ENCODE results near the gene KCNA10.
A peak's percentile ranks its signal among the peaks of the same experiment; 100 is the strongest.
"Not testable (repeated sequence)": the region's sequence is repeated elsewhere in the genome, so short reads cannot be mapped to it uniquely, and the experiment has no call there.

The KCNA10 gene

GRCh38 chr1:110524311-110525248, 5.6 kb upstream of the KCNA10 start:
- Histone ChIP-seq H3K36me3 (replicated peaks) (no peaks in the 10 kb centered on the region), H3K4me1 (no peaks in the 10 kb centered on the region), H3K27me3 (ENCODE audit: low read depth) (0 out of 2 replicates have a peak, but pooled peaks cover 8% of the 10 kb centered on the region), H3K4me3 (no peak overlapping the region), H3K9me3 (no peaks in the 10 kb centered on the region)
- peak; percentile 63 to 74 for DNase-seq (ENCODE audit: low spot score in 2 of 2)
- in situ Hi-C loops (cut with MboI; ENCODE audit: low sequenced_read_pairs), result loop anchor here (10.0 kb wide), 2 partner anchors 90 to 260 kb away; no protein-coding TSS in a partner anchor

- DNase-seq (ENCODE audit: low spot score in 2 of 2), result no peak
- Histone ChIP-seq H3K36me3 (replicated peaks) (no peaks in the 10 kb centered on the region), H3K27me3 (ENCODE audit: low read depth) (0 out of 2 replicates have a peak, but pooled peaks cover 8% of the 10 kb centered on the region), H3K9me3 (no peaks in the 10 kb centered on the region), H3K4me3 (no peak overlapping the region), H3K4me1 (no peaks in the 10 kb centered on the region)
- in situ Hi-C loops (cut with MboI; ENCODE audit: low sequenced_read_pairs), result loop anchor here (10.0 kb wide), 2 partner anchors 92 to 262 kb away; no protein-coding TSS in a partner anchor
Observed at GRCh38 chr1:110523011-110523410, 4.0 kb upstream of the KCNA10 start.

GRCh38 chr1:110522560-110522959, 3.6 kb upstream of the KCNA10 start:
- in situ Hi-C loops (cut with MboI; ENCODE audit: low sequenced_read_pairs), result loop anchor here (10.0 kb wide), 2 partner anchors 92 to 262 kb away; no protein-coding TSS in a partner anchor
- no peaks in the 10 kb centered on the region for H3K4me1 ChIP-seq
- DNase-seq (ENCODE audit: low spot score in 2 of 2), result no peak
- no peak overlapping the region for H3K4me3 ChIP-seq
- H3K27me3 ChIP-seq (ENCODE audit: low read depth), result 0 out of 2 replicates have a peak, but pooled peaks cover 8% of the 10 kb centered on the region
- no peaks in the 10 kb centered on the region for H3K36me3 ChIP-seq (replicated peaks)
- H3K9me3 ChIP-seq, result no peaks in the 10 kb centered on the region

GRCh38 chr1:110520827-110521226, 1.9 kb upstream of the KCNA10 start:
- no peaks in the 10 kb centered on the region for H3K36me3 ChIP-seq (replicated peaks)
- no peak overlapping the region for H3K4me3 ChIP-seq
- no peaks in the 10 kb centered on the region for H3K4me1 ChIP-seq
- no peaks in the 10 kb centered on the region for H3K9me3 ChIP-seq
- 0 out of 2 replicates have a peak, but pooled peaks cover 8% of the 10 kb centered on the region for H3K27me3 ChIP-seq (ENCODE audit: low read depth)
- no peak for DNase-seq (ENCODE audit: low spot score in 2 of 2)
- in situ Hi-C loops (cut with MboI; ENCODE audit: low sequenced_read_pairs), result loop anchor here (10.0 kb wide), 2 partner anchors 94 to 264 kb away; no protein-coding TSS in a partner anchor

GRCh38 chr1:110515891-110516290, 3.1 kb downstream of the KCNA10 start:
- in situ Hi-C loops (cut with MboI; ENCODE audit: low sequenced_read_pairs), result no loop called here
- Histone ChIP-seq H3K9me3 (no peaks in the 10 kb centered on the region), H3K36me3 (replicated peaks) (no peaks in the 10 kb centered on the region), H3K4me1 (no peaks in the 10 kb centered on the region), H3K27me3 (ENCODE audit: low read depth) (no peaks in the 10 kb centered on the region), H3K4me3 (no peak overlapping the region)
- no peak for DNase-seq (ENCODE audit: low spot score in 2 of 2)

GRCh38 chr1:110515041-110515440, 3.9 kb downstream of the KCNA10 start:
- Histone ChIP-seq H3K36me3 (replicated peaks) (no peaks in the 10 kb centered on the region), H3K27me3 (ENCODE audit: low read depth) (no peaks in the 10 kb centered on the region), H3K9me3 (no peaks in the 10 kb centered on the region), H3K4me1 (no peaks in the 10 kb centered on the region), H3K4me3 (no peak overlapping the region)
- in situ Hi-C loops (cut with MboI; ENCODE audit: low sequenced_read_pairs), result no loop called here
- no peak for DNase-seq (ENCODE audit: low spot score in 2 of 2)

- in situ Hi-C loops (cut with MboI; ENCODE audit: low sequenced_read_pairs), result no loop called here
- H3K4me3 ChIP-seq, result no peak overlapping the region
- no peaks in the 10 kb centered on the region for H3K9me3 ChIP-seq
- H3K36me3 ChIP-seq (replicated peaks), result no peaks in the 10 kb centered on the region
- H3K27me3 ChIP-seq (ENCODE audit: low read depth), result no peaks in the 10 kb centered on the region
- no peak for DNase-seq (ENCODE audit: low spot score in 2 of 2)
- no peaks in the 10 kb centered on the region for H3K4me1 ChIP-seq
Observed at GRCh38 chr1:110513511-110513910, 5.5 kb downstream of the KCNA10 start.

GRCh38 chr1:110511436-110511835, 7.5 kb downstream of the KCNA10 start:
- Histone ChIP-seq H3K4me3 (no peak overlapping the region), H3K27me3 (ENCODE audit: low read depth) (no peaks in the 10 kb centered on the region), H3K9me3 (no peaks in the 10 kb centered on the region), H3K4me1 (no peaks in the 10 kb centered on the region), H3K36me3 (replicated peaks) (no peaks in the 10 kb centered on the region)
- in situ Hi-C loops (cut with MboI; ENCODE audit: low sequenced_read_pairs), result no loop called here
- DNase-seq (ENCODE audit: low spot score in 2 of 2), result no peak

- H3K27me3 ChIP-seq (ENCODE audit: low read depth); H3K36me3 ChIP-seq (replicated peaks); H3K9me3 ChIP-seq; DNase-seq (ENCODE audit: low spot score in 2 of 2); H3K4me3 ChIP-seq; in situ Hi-C loops (cut with MboI; ENCODE audit: low sequenced_read_pairs); H3K4me1 ChIP-seq: not testable (repeated sequence)
Observed at GRCh38 chr1:110510921-110511320, 8.1 kb downstream of the KCNA10 start.

- Histone ChIP-seq H3K36me3 (replicated peaks) (no peaks in the 10 kb centered on the region), H3K4me1 (no peaks in the 10 kb centered on the region), H3K9me3 (no peaks in the 10 kb centered on the region), H3K27me3 (ENCODE audit: low read depth) (no peaks in the 10 kb centered on the region), H3K4me3 (no peak overlapping the region)
- in situ Hi-C loops (cut with MboI; ENCODE audit: low sequenced_read_pairs), result no loop called here
- no peak for DNase-seq (ENCODE audit: low spot score in 2 of 2)
Observed at GRCh38 chr1:110509655-110510054, 9.3 kb downstream of the KCNA10 start.

GRCh38 chr1:110508028-110508940, 10.7 kb downstream of the KCNA10 start:
- Histone ChIP-seq H3K9me3 (no peaks in the 10 kb centered on the region), H3K4me3 (no peak overlapping the region), H3K36me3 (replicated peaks) (no peaks in the 10 kb centered on the region), H3K4me1 (no peaks in the 10 kb centered on the region), H3K27me3 (ENCODE audit: low read depth) (peaks cover 5% of the 10 kb centered on the region)
- DNase-seq (ENCODE audit: low spot score in 2 of 2), result peak in 1 of 2 experiments; percentile 21
- in situ Hi-C loops (cut with MboI; ENCODE audit: low sequenced_read_pairs), result no loop called here

- H3K36me3 ChIP-seq (replicated peaks), result no peaks in the 10 kb centered on the region
- peaks cover 17% of the 10 kb centered on the region for H3K27me3 ChIP-seq (ENCODE audit: low read depth)
- in situ Hi-C loops (cut with MboI; ENCODE audit: low sequenced_read_pairs), result no loop called here
- no peak for DNase-seq (ENCODE audit: low spot score in 2 of 2)
- no peaks in the 10 kb centered on the region for H3K9me3 ChIP-seq
- no peak overlapping the region for H3K4me3 ChIP-seq
- H3K4me1 ChIP-seq, result no peaks in the 10 kb centered on the region
Observed at GRCh38 chr1:110506541-110506940, 12.4 kb downstream of the KCNA10 start.

GRCh38 chr1:110505596-110505995, 13.4 kb downstream of the KCNA10 start:
- in situ Hi-C loops (cut with MboI; ENCODE audit: low sequenced_read_pairs), result no loop called here
- H3K4me1 ChIP-seq, result no peaks in the 10 kb centered on the region
- no peaks in the 10 kb centered on the region for H3K36me3 ChIP-seq (replicated peaks)
- peaks cover 17% of the 10 kb centered on the region for H3K27me3 ChIP-seq (ENCODE audit: low read depth)
- H3K9me3 ChIP-seq, result no peaks in the 10 kb centered on the region
- DNase-seq (ENCODE audit: low spot score in 2 of 2), result no peak
- no peak overlapping the region for H3K4me3 ChIP-seq
